HepG2 (cell line): ENCODE results near the gene WFDC1.

Source experiments
- NR2C2 ChIP-seq: sonication (generic); formaldehyde crosslinking; IDR thresholded peaks from 2 replicates; pipeline ENCODE4 v1.4.0; 2020; ENCODE audit warnings: missing genetic modification reagents, mild to moderate bottlenecking, moderate library complexity, borderline replicate concordance
- POLR2AphosphoS5 ChIP-seq: IDR thresholded peaks from 2 replicates; pipeline ENCODE4 v1.6.1; 2012; ENCODE audit warnings: low read depth, low read length
- RELA ChIP-seq: sonication (generic); formaldehyde crosslinking; IDR thresholded peaks from 2 replicates; pipeline ENCODE4 v1.4.0; 2020; ENCODE audit warnings: missing genetic modification reagents
- RXRA ChIP-seq: sonication (generic); formaldehyde crosslinking; IDR thresholded peaks from 2 replicates; pipeline ENCODE4 v1.5.1; 2020; ENCODE audit warnings: missing genetic modification reagents
- ZNF205 ChIP-seq: IDR thresholded peaks from 2 replicates; pipeline ENCODE4 v1.6.1; 2018; ENCODE audit warnings: missing biosample characterization, missing genetic modification reagents
- ZNF232 ChIP-seq: sonication (generic); formaldehyde crosslinking; IDR thresholded peaks from 2 replicates; pipeline ENCODE4 v1.4.0; 2020; ENCODE audit warnings: missing genetic modification reagents, borderline replicate concordance
- TF ChIP-seq, protein P1 (sequence below): sonication (generic); formaldehyde crosslinking; IDR thresholded peaks from 2 replicates; pipeline ENCODE4 v1.5.0; 2020; ENCODE audit warnings: mild to moderate bottlenecking, missing genetic modification reagents, moderate library complexity

DNA sequence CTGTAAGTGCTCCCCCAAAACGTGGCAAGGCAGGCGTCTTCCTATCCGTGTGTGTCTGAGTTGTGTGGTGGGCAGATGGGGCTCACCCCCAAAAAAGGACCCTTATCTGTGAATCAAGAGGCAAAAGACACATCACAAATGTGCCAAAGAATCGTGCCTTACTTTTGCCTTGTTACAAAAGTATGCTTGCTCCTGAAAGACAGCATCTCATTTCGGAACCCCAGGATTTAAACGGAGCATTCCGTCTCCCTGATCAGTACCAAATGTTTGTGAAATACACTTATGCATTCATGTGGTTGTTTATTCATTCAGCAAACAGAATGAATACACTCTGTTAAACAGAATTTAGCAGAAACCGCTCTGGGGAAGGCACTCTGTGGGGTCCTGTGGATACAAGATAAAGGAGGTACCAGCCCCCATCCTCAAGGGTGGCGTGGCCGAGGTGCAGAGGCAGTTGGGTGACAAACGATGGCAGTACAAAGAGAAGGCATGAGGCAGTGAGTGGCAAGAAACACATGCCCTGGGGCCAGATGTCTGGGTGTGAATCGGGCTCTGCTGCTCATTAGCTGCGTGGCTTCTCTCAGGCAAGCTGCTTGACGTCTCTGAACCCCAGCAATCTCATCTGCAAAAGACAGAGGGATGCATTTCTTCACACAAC is 654 bp downstream of the WFDC1 start:
- TF ChIP-seq POLR2AphosphoS5 (no peak), RXRA (CRISPR knock-in tag) (no peak), ZNF205 (CRISPR knock-in tag) (no peak), NR2C2 (CRISPR knock-in tag) (no peak), ZNF232 (CRISPR knock-in tag) (no peak), RELA (no peak)
- TF ChIP-seq, protein P1, sequence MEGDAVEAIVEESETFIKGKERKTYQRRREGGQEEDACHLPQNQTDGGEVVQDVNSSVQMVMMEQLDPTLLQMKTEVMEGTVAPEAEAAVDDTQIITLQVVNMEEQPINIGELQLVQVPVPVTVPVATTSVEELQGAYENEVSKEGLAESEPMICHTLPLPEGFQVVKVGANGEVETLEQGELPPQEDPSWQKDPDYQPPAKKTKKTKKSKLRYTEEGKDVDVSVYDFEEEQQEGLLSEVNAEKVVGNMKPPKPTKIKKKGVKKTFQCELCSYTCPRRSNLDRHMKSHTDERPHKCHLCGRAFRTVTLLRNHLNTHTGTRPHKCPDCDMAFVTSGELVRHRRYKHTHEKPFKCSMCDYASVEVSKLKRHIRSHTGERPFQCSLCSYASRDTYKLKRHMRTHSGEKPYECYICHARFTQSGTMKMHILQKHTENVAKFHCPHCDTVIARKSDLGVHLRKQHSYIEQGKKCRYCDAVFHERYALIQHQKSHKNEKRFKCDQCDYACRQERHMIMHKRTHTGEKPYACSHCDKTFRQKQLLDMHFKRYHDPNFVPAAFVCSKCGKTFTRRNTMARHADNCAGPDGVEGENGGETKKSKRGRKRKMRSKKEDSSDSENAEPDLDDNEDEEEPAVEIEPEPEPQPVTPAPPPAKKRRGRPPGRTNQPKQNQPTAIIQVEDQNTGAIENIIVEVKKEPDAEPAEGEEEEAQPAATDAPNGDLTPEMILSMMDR (CRISPR knock-in tag): no peak
